HUES48 (cell line): ENCODE results near the gene MGAT4A.

ENCODE experiments used
- H3K27ac ChIP-seq: one replicate; pipeline ENCODE4 v1.7.0; 2013; ENCODE audit warnings: low read depth, low read length, inconsistent platforms
- H3K27me3 ChIP-seq: 2 replicates; pipeline ENCODE4 v1.6.1; 2013; ENCODE audit warnings: mild to moderate bottlenecking, low read length; ENCODE audit not compliant: control insufficient read depth, insufficient read depth
- H3K36me3 ChIP-seq: 2 replicates; pipeline ENCODE4 v1.6.1; 2013; ENCODE audit warnings: low read length; ENCODE audit not compliant: control insufficient read depth, insufficient read depth
- H3K4me1 ChIP-seq: 2 replicates; pipeline ENCODE4 v1.6.1; 2013; ENCODE audit warnings: mild to moderate bottlenecking, low read length; ENCODE audit not compliant: control insufficient read depth, insufficient read depth
- H3K4me3 ChIP-seq: 2 replicates; pipeline ENCODE4 v1.5.1; 2013; ENCODE audit warnings: mild to moderate bottlenecking, low read depth, low read length
- H3K9ac ChIP-seq: 2 replicates; pipeline ENCODE4 v1.6.1; 2013; ENCODE audit warnings: mild to moderate bottlenecking, low read depth, low read length, moderate library complexity
- H3K9me3 ChIP-seq: 2 replicates; pipeline ENCODE4 v1.6.1; 2013; ENCODE audit warnings: low read length; ENCODE audit not compliant: control insufficient read depth, insufficient read depth

Gene MGAT4A

DNA sequence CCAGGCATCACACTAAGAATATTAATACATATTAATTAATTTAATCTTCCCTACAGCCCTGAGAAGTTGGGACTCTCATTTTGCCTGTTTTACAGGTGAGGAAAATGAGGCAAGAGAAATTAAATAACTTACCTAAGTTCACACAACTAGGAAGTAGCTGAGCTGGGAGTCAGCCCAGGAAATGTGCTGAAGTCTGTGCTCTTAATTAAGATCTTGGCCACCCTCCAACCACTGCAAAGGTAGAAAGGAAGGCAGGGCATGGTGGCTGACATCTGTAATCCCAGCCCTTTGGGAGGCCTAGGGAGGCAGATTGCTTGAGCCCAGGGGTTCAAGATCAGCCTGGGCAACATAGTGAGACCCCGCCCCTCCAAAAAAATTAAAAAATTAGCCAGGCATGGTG is 12.9 kb upstream of the MGAT4A start:
- peaks cover 8% of the 10 kb centered on the region for H3K4me1 ChIP-seq
- no peaks in the 10 kb centered on the region for H3K9me3 ChIP-seq
- H3K27me3 ChIP-seq = no peaks in the 10 kb centered on the region
- H3K9ac ChIP-seq = no peak overlapping the region
- no peaks in the 10 kb centered on the region for H3K36me3 ChIP-seq
- no peak overlapping the region for H3K4me3 ChIP-seq
- no peak overlapping the region for H3K27ac ChIP-seq

DNA sequence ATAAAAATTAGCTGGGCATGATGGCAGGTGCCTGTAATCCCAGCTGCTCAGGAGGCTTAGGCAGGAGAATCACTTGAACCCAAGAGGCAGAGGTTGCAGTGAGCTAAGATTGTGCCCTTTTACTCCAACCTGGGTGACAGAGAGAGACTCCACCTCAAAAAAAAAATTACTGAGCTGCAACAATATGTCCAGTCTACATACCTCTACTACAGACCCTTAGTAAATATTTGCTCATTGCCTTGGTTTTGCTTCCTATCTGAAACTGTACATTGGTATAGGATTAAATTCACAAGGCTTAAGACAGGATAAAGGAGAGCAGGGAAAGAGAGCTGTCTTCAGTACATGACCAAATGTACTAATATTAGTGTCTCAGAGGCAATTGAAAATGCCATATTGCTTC is 8.1 kb upstream of the MGAT4A start:
- Histone ChIP-seq H3K36me3 (no peaks in the 10 kb centered on the region), H3K27ac (no peak overlapping the region), H3K4me1 (no peaks in the 10 kb centered on the region), H3K9me3 (no peaks in the 10 kb centered on the region), H3K27me3 (no peaks in the 10 kb centered on the region; the same call in 1 of the 2 replicates), H3K9ac (no peak overlapping the region), H3K4me3 (no peak overlapping the region)

- H3K9ac ChIP-seq = no peak overlapping the region
- H3K36me3 ChIP-seq = no peaks in the 10 kb centered on the region
- no peaks in the 10 kb centered on the region for H3K9me3 ChIP-seq
- peaks cover 4% of the 10 kb centered on the region; the same call in 1 of the 2 replicates for H3K27me3 ChIP-seq
- no peaks in the 10 kb centered on the region for H3K4me1 ChIP-seq
- H3K27ac ChIP-seq = no peak overlapping the region
- H3K4me3 ChIP-seq = no peak overlapping the region
These were observed 7.4 kb upstream of the MGAT4A start for GRCh38 chr2:98738304-98738703.

DNA sequence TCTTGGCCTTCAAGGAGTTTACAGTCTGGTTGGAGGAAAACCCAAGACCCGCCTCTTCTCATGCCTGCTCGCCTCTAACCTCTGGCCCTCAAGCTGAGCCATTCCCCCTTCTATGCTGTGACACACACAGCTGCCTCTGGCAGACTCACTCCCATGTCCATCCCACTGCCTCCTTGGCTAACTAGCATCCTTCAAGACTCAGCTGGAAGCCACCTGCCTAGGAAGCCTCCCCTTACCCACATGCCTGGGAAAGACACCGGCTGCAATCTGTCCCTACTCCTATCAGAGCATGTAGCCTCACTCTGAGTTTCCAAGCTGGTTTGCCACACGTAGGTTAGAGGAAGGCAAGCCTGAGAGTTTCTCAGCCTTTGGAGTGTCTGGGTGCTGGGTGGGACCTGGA is 6.9 kb upstream of the MGAT4A start:
- Histone ChIP-seq H3K9me3 (no peaks in the 10 kb centered on the region), H3K27me3 (peaks cover 8% of the 10 kb centered on the region; the same call in 1 of the 2 replicates), H3K4me1 (no peaks in the 10 kb centered on the region), H3K9ac (no peak overlapping the region), H3K4me3 (no peak overlapping the region), H3K36me3 (no peaks in the 10 kb centered on the region), H3K27ac (no peak overlapping the region)

DNA sequence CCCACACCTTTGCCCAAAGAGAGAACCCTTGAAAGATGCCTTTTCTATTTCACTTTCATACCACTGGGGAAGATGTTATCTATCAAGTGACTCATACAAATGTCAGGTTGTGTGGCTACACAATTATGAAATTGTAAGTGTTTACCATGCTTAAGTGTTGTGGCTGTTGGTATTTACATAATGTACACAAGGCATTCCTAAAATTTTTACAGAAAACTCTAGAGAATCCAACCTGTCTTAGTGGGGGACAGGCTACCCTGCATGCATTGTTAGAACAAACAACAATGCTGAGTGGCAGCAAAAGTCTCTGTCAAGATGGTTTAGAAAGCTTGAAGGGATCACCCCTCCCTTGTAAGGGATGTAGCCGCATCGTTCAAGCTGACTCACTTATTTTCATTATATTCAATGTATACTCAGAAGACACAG is 5.5 kb upstream of the MGAT4A start:
- no peaks in the 10 kb centered on the region for H3K36me3 ChIP-seq
- H3K27ac ChIP-seq = no peak overlapping the region

GRCh38 chr2:98734823-98735260 is 3.9 kb upstream of the MGAT4A start:
- Histone ChIP-seq H3K9ac (no peak overlapping the region), H3K36me3 (no peaks in the 10 kb centered on the region), H3K27ac (no peak overlapping the region), H3K4me1 (peaks cover 10% of the 10 kb centered on the region), H3K9me3 (no peaks in the 10 kb centered on the region), H3K27me3 (peaks cover 28% of the 10 kb centered on the region), H3K4me3 (no peak overlapping the region)

More for the DNA sequence above, 5.5 kb upstream of the MGAT4A start:
- no peaks in the 10 kb centered on the region for H3K9me3 ChIP-seq
- peaks cover 7% of the 10 kb centered on the region for H3K4me1 ChIP-seq
- peaks cover 22% of the 10 kb centered on the region for H3K27me3 ChIP-seq
- H3K9ac ChIP-seq = no peak overlapping the region
- H3K4me3 ChIP-seq = no peak overlapping the region

- H3K9me3 ChIP-seq = no peaks in the 10 kb centered on the region
- no peak overlapping the region for H3K9ac ChIP-seq
- H3K27me3 ChIP-seq = peaks cover 35% of the 10 kb centered on the region
- H3K4me1 ChIP-seq = peaks cover 10% of the 10 kb centered on the region
- no peak overlapping the region for H3K4me3 ChIP-seq
- H3K36me3 ChIP-seq = no peaks in the 10 kb centered on the region
- H3K27ac ChIP-seq = no peak overlapping the region
These were observed 3.2 kb upstream of the MGAT4A start for GRCh38 chr2:98734162-98734561.

DNA sequence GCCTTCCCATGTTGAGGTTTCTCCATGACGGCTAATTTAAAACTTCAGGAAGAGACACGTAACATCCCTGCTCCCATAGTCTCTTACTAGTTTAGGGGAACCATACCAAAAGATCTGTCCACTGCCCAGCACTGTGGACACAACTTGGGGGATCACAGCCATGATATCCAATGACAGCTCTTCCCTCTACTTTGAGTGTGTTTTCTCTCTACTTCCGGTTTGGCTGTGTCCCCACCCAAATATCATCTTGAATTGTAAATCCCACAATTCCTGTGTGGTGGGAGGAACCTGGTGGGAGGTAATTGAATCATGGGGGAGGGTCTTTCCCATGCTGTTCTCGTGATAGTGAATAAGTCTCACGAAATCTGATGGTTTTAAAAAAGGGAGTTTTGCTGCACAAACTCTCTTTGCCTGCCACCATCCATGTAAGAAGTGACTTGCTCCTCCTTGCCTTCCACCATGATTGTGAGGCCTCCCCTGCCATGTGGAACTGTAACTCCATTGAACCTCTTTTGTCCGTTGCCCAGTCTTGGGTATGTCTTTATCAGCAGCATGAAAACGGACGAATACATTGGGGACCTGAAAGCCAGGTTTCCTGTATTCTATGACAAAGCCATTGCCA is 1.6 kb upstream of the MGAT4A start:
- Histone ChIP-seq H3K4me3 (no peak overlapping the region), H3K36me3 (no peaks in the 10 kb centered on the region), H3K9ac (no peak overlapping the region), H3K27ac (no peak overlapping the region), H3K27me3 (peaks cover 44% of the 10 kb centered on the region), H3K9me3 (no peaks in the 10 kb centered on the region), H3K4me1 (peaks cover 10% of the 10 kb centered on the region)

DNA sequence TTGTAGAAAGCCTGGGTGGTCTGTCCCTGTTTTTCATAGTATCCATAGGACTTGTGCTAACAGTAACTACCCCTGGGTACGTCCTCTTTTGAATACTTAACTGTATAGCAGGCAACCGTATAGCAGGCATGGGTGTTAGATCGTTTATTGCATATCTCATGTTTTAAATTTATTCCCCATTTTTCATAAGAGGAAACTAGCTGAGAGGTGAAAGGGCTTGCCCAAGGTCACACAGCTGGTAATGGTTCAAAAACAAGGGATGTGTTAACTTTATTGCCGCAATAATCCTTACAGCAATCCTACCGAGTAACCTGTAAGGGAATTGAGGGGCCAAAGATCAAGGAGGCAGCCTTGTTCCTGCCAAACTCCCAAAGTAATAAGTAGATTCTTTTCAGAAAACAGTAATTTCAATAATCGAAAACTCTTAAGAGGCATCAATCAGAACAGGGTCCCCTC is 990 bp upstream of the MGAT4A start:
- Histone ChIP-seq H3K4me3 (peak overlapping the region; percentile 73), H3K9ac (no peak overlapping the region), H3K9me3 (no peaks in the 10 kb centered on the region), H3K4me1 (peaks cover 10% of the 10 kb centered on the region), H3K27me3 (peaks cover 44% of the 10 kb centered on the region), H3K36me3 (no peaks in the 10 kb centered on the region), H3K27ac (no peak overlapping the region)

- Histone ChIP-seq H3K4me3 (peak overlapping the region; percentile 70), H3K9me3 (no peaks in the 10 kb centered on the region), H3K36me3 (no peaks in the 10 kb centered on the region), H3K4me1 (peaks cover 18% of the 10 kb centered on the region), H3K27ac (no peak overlapping the region), H3K27me3 (peaks cover 44% of the 10 kb centered on the region), H3K9ac (no peak overlapping the region)
These were observed 258 bp downstream of the MGAT4A start for GRCh38 chr2:98730707-98731040.

GRCh38 chr2:98730053-98730706 is 752 bp downstream of the MGAT4A start:
- H3K9me3 ChIP-seq = no peaks in the 10 kb centered on the region
- no peaks in the 10 kb centered on the region for H3K36me3 ChIP-seq
- peaks cover 23% of the 10 kb centered on the region for H3K4me1 ChIP-seq
- peaks cover 44% of the 10 kb centered on the region for H3K27me3 ChIP-seq
- H3K27ac ChIP-seq = no peak overlapping the region
- H3K4me3 ChIP-seq = peak overlapping the region; percentile 70
- H3K9ac ChIP-seq = no peak overlapping the region
